H9 (cell line): Measurements from ENCODE around the gene TAF12. TPM values are rescaled to one million over a fixed set of nuclear protein-coding genes. Genes with fewer than 3 reads are reported as not detected.

Experiments used
- DNase-seq: peaks from one replicate; pipeline ENCODE4 v3.0.0-alpha.2; 2017
- H2AFZ ChIP-seq: one replicate; pipeline ENCODE4 v1.6.1; 2013; ENCODE audit warnings: mild to moderate bottlenecking, low read length, control low read depth, moderate library complexity
- H2AK5ac ChIP-seq: 2 replicates; pipeline ENCODE4 v1.6.1; 2013; ENCODE audit warnings: low read length, control low read depth, mixed read lengths; ENCODE audit not compliant: insufficient read length
- H2BK120ac ChIP-seq: one replicate; pipeline ENCODE4 v1.6.1; 2013; ENCODE audit warnings: low read depth, mild to moderate bottlenecking, low read length, control low read depth, inconsistent platforms; ENCODE audit not compliant: poor library complexity, severe bottlenecking
- H2BK12ac ChIP-seq: 2 replicates; pipeline ENCODE4 v1.6.1; 2013; ENCODE audit warnings: low read length, control low read depth, mixed read lengths, low read depth; ENCODE audit not compliant: insufficient read length
- H2BK15ac ChIP-seq: 2 replicates; pipeline ENCODE4 v1.6.1; 2013; ENCODE audit warnings: low read depth, low read length, control low read depth
- H2BK20ac ChIP-seq: one replicate; pipeline ENCODE4 v1.6.1; 2013; ENCODE audit warnings: low read depth, mild to moderate bottlenecking, low read length, control low read depth, inconsistent platforms; ENCODE audit not compliant: poor library complexity, severe bottlenecking
- H2BK5ac ChIP-seq: 2 replicates; pipeline ENCODE4 v1.6.1; 2013; ENCODE audit warnings: low read length, control low read depth, mixed read lengths; ENCODE audit not compliant: insufficient read length
- H3K14ac ChIP-seq: 2 replicates; pipeline ENCODE4 v1.6.1; 2013; ENCODE audit warnings: low read length, control low read depth; ENCODE audit not compliant: insufficient read depth
- H3K18ac ChIP-seq: 2 replicates; pipeline ENCODE4 v1.6.1; 2013; ENCODE audit warnings: low read depth, mild to moderate bottlenecking, mixed read lengths, low read length, control low read depth; ENCODE audit not compliant: insufficient read length
- H3K23ac ChIP-seq: 2 replicates; pipeline ENCODE4 v1.6.1; 2013; ENCODE audit warnings: low read length, control low read depth, mixed read lengths, low read depth; ENCODE audit not compliant: insufficient read length
- H3K23me2 ChIP-seq: 2 replicates; pipeline ENCODE4 v1.6.1; 2013; ENCODE audit warnings: low read depth, mild to moderate bottlenecking, mixed read lengths, low read length, control low read depth; ENCODE audit not compliant: insufficient read length, poor library complexity, severe bottlenecking
- H3K27ac ChIP-seq: 2 replicates; pipeline ENCODE4 v1.5.1; 2013; ENCODE audit warnings: low read length, control low read depth, mixed read lengths, low read depth; ENCODE audit not compliant: insufficient read length
- H3K27me3 ChIP-seq: 2 replicates; pipeline ENCODE4 v1.6.1; 2013; ENCODE audit warnings: low read length, control low read depth, inconsistent platforms; ENCODE audit not compliant: insufficient read depth
- H3K4ac ChIP-seq: 2 replicates; pipeline ENCODE4 v1.6.1; 2013; ENCODE audit warnings: low read depth, mild to moderate bottlenecking, control low read depth, inconsistent platforms, low read length, moderate library complexity
- H3K4me1 ChIP-seq: 2 replicates; pipeline ENCODE4 v1.6.1; 2013; ENCODE audit warnings: low read length, control low read depth, inconsistent platforms; ENCODE audit not compliant: insufficient read depth
- H3K4me2 ChIP-seq: 2 replicates; pipeline ENCODE4 v1.6.1; 2013; ENCODE audit warnings: low read length, control low read depth, mixed read lengths; ENCODE audit not compliant: insufficient read length, insufficient read depth
- H3K56ac ChIP-seq: 2 replicates; pipeline ENCODE4 v1.6.1; 2013; ENCODE audit warnings: low read depth, mild to moderate bottlenecking, mixed read lengths, low read length, control low read depth; ENCODE audit not compliant: insufficient read length
- H3K79me1 ChIP-seq: 2 replicates; pipeline ENCODE4 v1.6.1; 2013; ENCODE audit warnings: low read depth, mild to moderate bottlenecking, moderate library complexity, low read length, control low read depth, inconsistent platforms; ENCODE audit not compliant: insufficient read depth, poor library complexity, severe bottlenecking
- H3K79me2 ChIP-seq: 2 replicates; pipeline ENCODE4 v1.6.1; 2013; ENCODE audit warnings: low read length, control low read depth, inconsistent platforms; ENCODE audit not compliant: insufficient read depth
- H3K9ac ChIP-seq: 2 replicates; pipeline ENCODE4 v1.6.1; 2013; ENCODE audit warnings: low read length, control low read depth, mixed read lengths; ENCODE audit not compliant: insufficient read length; ENCODE audit errors: extremely low read depth
- H3K9me3 ChIP-seq: one replicate; pipeline ENCODE4 v1.6.1; 2013; ENCODE audit warnings: low read depth, low read length, inconsistent platforms; ENCODE audit not compliant: control insufficient read depth
- H3T11ph ChIP-seq: one replicate; pipeline ENCODE4 v1.6.1; 2013; ENCODE audit warnings: mild to moderate bottlenecking, low read length, control low read depth, inconsistent platforms
- H4K20me1 ChIP-seq: one replicate; pipeline ENCODE4 v1.6.1; 2013; ENCODE audit not compliant: control insufficient read depth, insufficient read length, insufficient read depth
- H4K5ac ChIP-seq: 2 replicates; pipeline ENCODE4 v1.6.1; 2013; ENCODE audit warnings: low read depth, mild to moderate bottlenecking, mixed read lengths, low read length, control low read depth; ENCODE audit not compliant: insufficient read length
- H4K8ac ChIP-seq: replicated peaks from 2 replicates; pipeline ENCODE4 v1.6.1; 2013; ENCODE audit warnings: low read length, control low read depth, mixed read lengths, low read depth; ENCODE audit not compliant: insufficient read length
- H4K91ac ChIP-seq: 2 replicates; pipeline ENCODE4 v1.6.1; 2013; ENCODE audit warnings: low read depth, mild to moderate bottlenecking, moderate library complexity, mixed read lengths, low read length, control low read depth; ENCODE audit not compliant: insufficient read length
- H3K27ac Mint-ChIP-seq, 3 experiments: 2 replicates in 2 of 3; 3 replicates in 1 of 3; pipeline ENCODE4 v1.8.0; 2020 to 2021; ENCODE audit warnings: mixed read lengths in 3 of 3, mild to moderate bottlenecking in 1 of 3, moderate library complexity in 1 of 3
- H3K27me3 Mint-ChIP-seq: 2 replicates; pipeline ENCODE4 v1.8.0; 2021; ENCODE audit warnings: low read depth, mild to moderate bottlenecking, moderate library complexity, mixed read lengths
- H3K36me3 Mint-ChIP-seq, 3 experiments: 2 replicates in 2 of 3; 3 replicates in 1 of 3; pipeline ENCODE4 v1.8.0; 2020 to 2021; ENCODE audit warnings: low read depth in 3 of 3, mixed read lengths in 3 of 3; ENCODE audit not compliant: insufficient read depth in 1 of 3
- H3K4me1 Mint-ChIP-seq, 2 experiments: 2 replicates each; pipeline ENCODE4 v1.8.0; 2020; ENCODE audit warnings: mixed read lengths in 2 of 2
- H3K4me3 Mint-ChIP-seq, 2 experiments: 2 replicates in 1 of 2; 3 replicates in 1 of 2; pipeline ENCODE4 v1.8.0; 2020 to 2021; ENCODE audit warnings: mild to moderate bottlenecking in 2 of 2, mixed read lengths in 2 of 2, moderate library complexity in 1 of 2
- H3K9me3 Mint-ChIP-seq, 2 experiments: 2 replicates in 1 of 2; 3 replicates in 1 of 2; pipeline ENCODE4 v1.8.0; 2020; ENCODE audit warnings: mild to moderate bottlenecking in 2 of 2, mixed read lengths in 2 of 2, moderate library complexity in 1 of 2
- WGBS: extraction: QIAGEN DNeasy Blood & Tissue Kit; methylation state at CpG from one replicate; pipeline ENCODE4 v1.1.7; 2013; ENCODE audit warnings: missing lambda C conversion rate, low lambda C conversion rate, mixed read lengths; ENCODE audit not compliant: insufficient read length; ENCODE audit errors: extremely low coverage; 5-methylcytosine and 5-hydroxymethylcytosine counted together
- total RNA-seq: library from RNA; stranded (reverse); gene quantifications from 2 replicates; pipeline ENCODE4 v1.2.1, GENCODE V29; 2021
- TF ChIP-seq, protein P1 (sequence below): fragments of 200-600 bp; sonication (generic); conservative IDR thresholded peaks from 3 replicates; pipeline ENCODE4 v1.8.0; 2021; ENCODE audit warnings: antibody characterized with exemption, mild to moderate bottlenecking

Gene TAF12
- total RNA-seq, 1 experiment from 2014 or later: 22.1 TPM

DNA sequence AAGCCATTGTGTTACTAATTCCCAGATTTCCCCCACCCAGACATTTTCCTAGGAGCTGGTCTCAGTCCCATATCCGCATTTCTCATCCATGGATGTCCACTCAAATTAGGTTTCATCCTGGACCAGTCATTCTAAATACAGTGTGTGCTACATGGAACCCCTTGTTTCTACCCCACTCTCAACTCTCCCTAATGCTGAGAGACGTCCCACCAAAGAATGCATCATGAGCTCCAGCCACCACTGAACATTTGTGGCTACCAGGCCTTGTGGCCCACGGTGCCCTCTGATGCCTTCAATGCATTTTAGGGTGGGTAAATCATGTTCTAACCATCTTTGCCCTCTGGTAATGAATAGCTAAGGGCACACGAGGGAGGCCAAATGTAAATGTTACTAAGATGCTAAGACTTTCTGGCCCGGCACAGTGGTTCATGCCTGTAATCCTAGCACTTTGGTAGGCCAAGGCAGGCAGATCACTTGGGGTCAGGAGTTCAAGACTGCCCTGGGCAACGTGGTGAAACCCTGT, 64.1 kb downstream of the TAF12 start:
- no peak overlapping the region for H2BK5ac ChIP-seq
- no peak overlapping the region for H2BK20ac ChIP-seq
- no peaks in the 10 kb centered on the region for H3K27me3 ChIP-seq
- H3K79me1 ChIP-seq: no peaks in the 10 kb centered on the region
- no CpG with 5 or more reads among the region's 6 CpGs for WGBS
- peak overlapping the region; percentile 46 for H3K27ac ChIP-seq
- H2AK5ac ChIP-seq: no peak overlapping the region
- DNase-seq: no peak
- peaks cover 17% of the 10 kb centered on the region for H3K23me2 ChIP-seq
- peaks cover 16% of the 10 kb centered on the region; the same call in 1 of the 2 replicates for H3K79me2 ChIP-seq
- no peak overlapping the region for H4K5ac ChIP-seq
- no peak overlapping the region for H3K18ac ChIP-seq
- TF ChIP-seq, protein P1, sequence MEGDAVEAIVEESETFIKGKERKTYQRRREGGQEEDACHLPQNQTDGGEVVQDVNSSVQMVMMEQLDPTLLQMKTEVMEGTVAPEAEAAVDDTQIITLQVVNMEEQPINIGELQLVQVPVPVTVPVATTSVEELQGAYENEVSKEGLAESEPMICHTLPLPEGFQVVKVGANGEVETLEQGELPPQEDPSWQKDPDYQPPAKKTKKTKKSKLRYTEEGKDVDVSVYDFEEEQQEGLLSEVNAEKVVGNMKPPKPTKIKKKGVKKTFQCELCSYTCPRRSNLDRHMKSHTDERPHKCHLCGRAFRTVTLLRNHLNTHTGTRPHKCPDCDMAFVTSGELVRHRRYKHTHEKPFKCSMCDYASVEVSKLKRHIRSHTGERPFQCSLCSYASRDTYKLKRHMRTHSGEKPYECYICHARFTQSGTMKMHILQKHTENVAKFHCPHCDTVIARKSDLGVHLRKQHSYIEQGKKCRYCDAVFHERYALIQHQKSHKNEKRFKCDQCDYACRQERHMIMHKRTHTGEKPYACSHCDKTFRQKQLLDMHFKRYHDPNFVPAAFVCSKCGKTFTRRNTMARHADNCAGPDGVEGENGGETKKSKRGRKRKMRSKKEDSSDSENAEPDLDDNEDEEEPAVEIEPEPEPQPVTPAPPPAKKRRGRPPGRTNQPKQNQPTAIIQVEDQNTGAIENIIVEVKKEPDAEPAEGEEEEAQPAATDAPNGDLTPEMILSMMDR: no peak
- no peaks in the 10 kb centered on the region for H3K4me1 ChIP-seq
- no peak overlapping the region for H4K91ac ChIP-seq
- Mint-ChIP-seq H3K9me3 (no peaks in the 10 kb centered on the region; a peak in 1 of 5 replicates), H3K36me3 (peaks cover 33 to 64% (median 45%) of the 10 kb centered on the region in 3 experiments), H3K4me3 (peak overlapping the region; percentile 19 to 61; a peak in 4 of 5 replicates), H3K27ac (peak overlapping the region in 2 of 3 experiments; percentile 64 to 84; a peak in 3 of 7 replicates), H3K27me3 (0 out of 2 replicates have a peak, but pooled peaks cover 3% of the 10 kb centered on the region), H3K4me1 (peaks cover 19 to 24% of the 10 kb centered on the region in 2 experiments)
- H2AFZ ChIP-seq: no peak overlapping the region
- no peak overlapping the region for H3T11ph ChIP-seq
- no peaks in the 10 kb centered on the region for H3K9me3 ChIP-seq
- H2BK15ac ChIP-seq: no peak overlapping the region
- H3K56ac ChIP-seq: no peak overlapping the region
- H3K9ac ChIP-seq: no peak overlapping the region
- no peak overlapping the region for H2BK120ac ChIP-seq
- no peak overlapping the region for H4K8ac ChIP-seq
- no peak overlapping the region for H3K4me2 ChIP-seq
- H3K4ac ChIP-seq: no peak overlapping the region
- no peaks in the 10 kb centered on the region for H4K20me1 ChIP-seq
- H2BK12ac ChIP-seq: no peak overlapping the region
- H3K23ac ChIP-seq: no peak overlapping the region
- no peak overlapping the region for H3K14ac ChIP-seq
